WTC11 (cell line): ENCODE measurements around the gene CCND3. TPM values are rescaled to one million over a fixed set of nuclear protein-coding genes. Genes with fewer than 3 reads are reported as not detected.
A peak's percentile ranks its signal among the peaks of the same experiment; 100 is the strongest.

Experiments
- ATAC-seq: fragments of 200-7000 bp; cut with Tn5 transposase; 2 replicates; pipeline ENCODE4 v1.10.0; 2021; ENCODE audit warnings: mild to moderate bottlenecking, moderate library complexity
- CTCF ChIA-PET: fragments of 300-600 bp; sonication (Branson Sonifier 250); formaldehyde crosslinking; loops from one replicate; lab custom pipeline; 2021; ENCODE audit warnings: antibody characterized with exemption; lab: Charles Lee
- POLR2A ChIA-PET: fragments of 350-600 bp; sonication (Branson Sonifier 250); formaldehyde crosslinking; loops from one replicate; lab custom pipeline; 2021; ENCODE audit warnings: antibody characterized with exemption; lab: Charles Lee
- DNase-seq: peaks from one replicate; pipeline ENCODE4 v3.0.0; 2021; ENCODE audit warnings: low spot score
- H3K27ac Mint-ChIP-seq: 2 replicates; pipeline ENCODE4 v1.8.0; 2021; ENCODE audit warnings: mixed read lengths
- H3K27me3 Mint-ChIP-seq: 2 replicates; pipeline ENCODE4 v1.8.0; 2021; ENCODE audit warnings: low read depth, mild to moderate bottlenecking, moderate library complexity, mixed read lengths
- H3K36me3 Mint-ChIP-seq: 2 replicates; pipeline ENCODE4 v1.8.0; 2021; ENCODE audit warnings: mixed read lengths
- H3K4me1 Mint-ChIP-seq: 2 replicates; pipeline ENCODE4 v1.8.0; 2022; ENCODE audit warnings: mixed read lengths
- H3K4me3 Mint-ChIP-seq: 2 replicates; pipeline ENCODE4 v1.8.0; 2021; ENCODE audit warnings: mild to moderate bottlenecking, moderate library complexity, mixed read lengths
- H3K9me3 Mint-ChIP-seq: 2 replicates; pipeline ENCODE4 v1.8.0; 2021; ENCODE audit warnings: mixed read lengths
- ATF6 ChIP-seq: sonication (generic); formaldehyde crosslinking; IDR thresholded peaks from 2 replicates; pipeline ENCODE4 v1.8.1; 2023; ENCODE audit warnings: mild to moderate bottlenecking, missing genetic modification reagents
- CREB1 ChIP-seq: sonication (generic); formaldehyde crosslinking; IDR thresholded peaks from 2 replicates; pipeline ENCODE4 v1.8.0; 2023; ENCODE audit warnings: mild to moderate bottlenecking, missing genetic modification reagents
- CTCF ChIP-seq: fragments of 200-600 bp; IDR thresholded peaks from 2 replicates; pipeline ENCODE4 v1.8.0; 2022; ENCODE audit warnings: antibody characterized with exemption
- E2F5 ChIP-seq: sonication (generic); formaldehyde crosslinking; IDR thresholded peaks from 2 replicates; pipeline ENCODE4 v1.8.1; 2022; ENCODE audit warnings: mild to moderate bottlenecking, moderate library complexity, missing genetic modification reagents
- ELF4 ChIP-seq: sonication (generic); formaldehyde crosslinking; IDR thresholded peaks from 2 replicates; pipeline ENCODE4 v1.8.1; 2022; ENCODE audit warnings: low read depth, mild to moderate bottlenecking, moderate library complexity, missing genetic modification reagents
- FOXJ3 ChIP-seq: sonication (generic); formaldehyde crosslinking; IDR thresholded peaks from 2 replicates; pipeline ENCODE4 v1.9.0; 2021; ENCODE audit warnings: missing genetic modification reagents, mild to moderate bottlenecking, borderline replicate concordance
- FOXK1 ChIP-seq: sonication (generic); formaldehyde crosslinking; IDR thresholded peaks from 2 replicates; pipeline ENCODE4 v1.8.0; 2022; ENCODE audit warnings: mild to moderate bottlenecking, moderate library complexity, missing genetic modification reagents
- GABPB1 ChIP-seq: sonication (generic); formaldehyde crosslinking; IDR thresholded peaks from 2 replicates; pipeline ENCODE4 v1.8.1; 2023; ENCODE audit warnings: mild to moderate bottlenecking, missing genetic modification reagents
- HMGXB4 ChIP-seq: sonication (generic); formaldehyde crosslinking; IDR thresholded peaks from 2 replicates; pipeline ENCODE4 v1.8.1; 2023; ENCODE audit warnings: mild to moderate bottlenecking, moderate library complexity, missing genetic modification reagents
- IRF1 ChIP-seq: sonication (generic); formaldehyde crosslinking; IDR thresholded peaks from 2 replicates; pipeline ENCODE4 v1.8.0; 2023; ENCODE audit warnings: missing genetic modification reagents
- JAZF1 ChIP-seq: fragments of 250-450 bp; sonication (Bioruptor Pico); IDR thresholded peaks from 2 replicates; pipeline ENCODE4 v1.9.0; 2021; ENCODE audit warnings: moderate library complexity, mild to moderate bottlenecking, inconsistent platforms
- MAX ChIP-seq: sonication (generic); formaldehyde crosslinking; IDR thresholded peaks from 2 replicates; pipeline ENCODE4 v1.8.0; 2022; ENCODE audit warnings: mild to moderate bottlenecking, missing genetic modification reagents
- MYBL2 ChIP-seq: sonication (generic); formaldehyde crosslinking; IDR thresholded peaks from 2 replicates; pipeline ENCODE4 v1.8.1; 2023; ENCODE audit warnings: mild to moderate bottlenecking, moderate library complexity, missing genetic modification reagents
- NR3C1 ChIP-seq: sonication (generic); formaldehyde crosslinking; conservative IDR thresholded peaks from 2 replicates; pipeline ENCODE4 v1.8.1; 2023; ENCODE audit warnings: low read depth, mild to moderate bottlenecking, missing genetic modification reagents
- RORB ChIP-seq: fragments of 250-450 bp; sonication (Bioruptor Pico); IDR thresholded peaks from 2 replicates; pipeline ENCODE4 v1.9.0; 2021; ENCODE audit warnings: mild to moderate bottlenecking
- SMAD3 ChIP-seq: sonication (generic); formaldehyde crosslinking; IDR thresholded peaks from 2 replicates; pipeline ENCODE4 v1.8.0; 2022; ENCODE audit warnings: missing genetic modification reagents, mild to moderate bottlenecking, borderline replicate concordance
- TEAD4 ChIP-seq: sonication (generic); formaldehyde crosslinking; IDR thresholded peaks from 2 replicates; pipeline ENCODE4 v1.8.0; 2022; ENCODE audit warnings: mild to moderate bottlenecking, missing genetic modification reagents
- USF1 ChIP-seq: sonication (generic); formaldehyde crosslinking; IDR thresholded peaks from 2 replicates; pipeline ENCODE4 v1.8.0; 2022; ENCODE audit warnings: mild to moderate bottlenecking, missing genetic modification reagents
- USF2 ChIP-seq: sonication (generic); formaldehyde crosslinking; IDR thresholded peaks from 2 replicates; pipeline ENCODE4 v1.8.1; 2023; ENCODE audit warnings: mild to moderate bottlenecking, missing genetic modification reagents, moderate library complexity
- ZNF263 ChIP-seq: sonication (generic); formaldehyde crosslinking; IDR thresholded peaks from 2 replicates; pipeline ENCODE4 v1.8.1; 2022; ENCODE audit warnings: low read depth, mild to moderate bottlenecking, moderate library complexity, missing genetic modification reagents
- ZNF317 ChIP-seq: sonication (generic); formaldehyde crosslinking; IDR thresholded peaks from 2 replicates; pipeline ENCODE4 v1.8.1; 2023; ENCODE audit warnings: low read depth, mild to moderate bottlenecking, moderate library complexity, missing genetic modification reagents, borderline replicate concordance
- ZNF425 ChIP-seq: fragments of 250-450 bp; sonication (Bioruptor Pico); conservative IDR thresholded peaks from 2 replicates; pipeline ENCODE4 v1.9.0; 2021; ENCODE audit warnings: mild to moderate bottlenecking
- total RNA-seq: library from RNA; stranded (reverse); gene quantifications from 3 replicates; pipeline ENCODE4 v1.2.3, GENCODE V29; 2021

The CCND3 gene
- total RNA-seq, 1 experiment from 2014 or later: 33.6 TPM

- Mint-ChIP-seq H3K36me3 (peaks cover 29% of the 10 kb centered on the region), H3K4me3 (peak within 1 kb of the TSS; percentile 98), H3K27me3 (no peaks in the 10 kb centered on the region), H3K9me3 (no peaks in the 10 kb centered on the region), H3K4me1 (peaks cover 23% of the 10 kb centered on the region), H3K27ac (peak within 1 kb of the TSS; percentile 100)
- CTCF ChIA-PET: interaction anchor here (0.5 to 4.2 kb wide), 67 partner anchors 9 to 1004 kb away, joined by 3 to 112 read pairs (median 4); partner anchors contain the start of genes CCND3, FRS3, MRPS10 and TAF8
- ATAC-seq (peak; percentile 83), DNase-seq (peak; percentile 92)
- POLR2A ChIA-PET: interaction anchor here (0.6 to 1.7 kb wide), 12 partner anchors 9 to 134 kb away, joined by 3 to 9 read pairs (median 4); partner anchors contain the start of genes TAF8, TOMM6 and USP49
- TF ChIP-seq FOXJ3 (no peak), IRF1 (CRISPR knock-in tag) (0 out of 2 replicates have a peak, but pooled peaks have one; percentile 42), MAX (peak; percentile 94), ZNF425 (CRISPR knock-in tag) (no peak), E2F5 (CRISPR knock-in tag) (peak; percentile 58; the same call in 1 of the 2 replicates), HMGXB4 (CRISPR knock-in tag) (peak; percentile 79), NR3C1 (no peak), USF1 (CRISPR knock-in tag) (peak; percentile 21; the same call in 1 of the 2 replicates), GABPB1 (CRISPR knock-in tag) (peak; percentile 83), JAZF1 (CRISPR knock-in tag) (no peak), USF2 (CRISPR knock-in tag) (no peak), RORB (CRISPR knock-in tag) (no peak), ZNF317 (CRISPR knock-in tag) (0 out of 2 replicates have a peak, but pooled peaks have one; percentile 11), MYBL2 (CRISPR knock-in tag) (no peak), CTCF (peak; percentile 91), SMAD3 (CRISPR knock-in tag) (no peak), ELF4 (CRISPR knock-in tag) (no peak), CREB1 (CRISPR knock-in tag) (no peak), TEAD4 (CRISPR knock-in tag) (0 out of 2 replicates have a peak, but pooled peaks have one; percentile 45), FOXK1 (CRISPR knock-in tag) (peak; percentile 80), ATF6 (CRISPR knock-in tag) (no peak), ZNF263 (no peak)
Measured at GRCh38 chr6:41920921-41921711, 20.5 kb downstream of the CCND3 start, which contains the start of the genes BYSL and MED20. Gene BYSL (plus strand): TSS chr6:41921499. CDS start chr6:41921563, 64 bp downstream. Gene MED20 (minus strand): TSS chr6:41921139. CDS start chr6:41921018, 121 bp downstream.
